A549 (cell line): ENCODE measurements around the gene SMIM29. TPM values are rescaled to one million over a fixed set of nuclear protein-coding genes. Genes with fewer than 3 reads are reported as not detected.

ENCODE experiments used
- ATAC-seq, 2 experiments: fragments of 200-7000 bp in 1 of 2; fragments of >200 bp in 1 of 2; cut with Nextera tagmentation in 1 of 2; cut with Tn5 transposase in 1 of 2; 3 replicates each; pipeline versions ENCODE4 v1.8.0 to v1.9.1; 2018 to 2020; ENCODE audit warnings: mild to moderate bottlenecking in 1 of 2, moderate library complexity in 1 of 2
- CTCF ChIA-PET: fragments of 300-600 bp; sonication (Branson Sonifier 250); formaldehyde crosslinking; extraction: SDS; loops from one replicate; lab custom pipeline; 2021; ENCODE audit warnings: antibody characterized with exemption, inconsistent platforms; lab: Yijun Ruan, JAX
- POLR2A ChIA-PET: fragments of 350-600 bp; formaldehyde crosslinking; extraction: SDS; loops from one replicate; lab custom pipeline; 2021; ENCODE audit warnings: antibody characterized with exemption, inconsistent platforms; lab: Yijun Ruan, JAX
- DNase-seq, 2 experiments: peaks; one replicate each; pipeline versions ENCODE4 v3.0.0 to v3.0.0-alpha.2; 2011 to 2016; ENCODE audit warnings: low read depth in 1 of 2, low spot score in 1 of 2
- FAIRE-seq: peaks from 2 replicates; lab custom pipeline; 2011; peaks lifted over from hg19 to GRCh38; lab: Jason Lieb, UNC
- H3K27ac ChIP-seq, 2 experiments: fragments of >200 bp; sonication (Bioruptor Twin); formaldehyde crosslinking; 3 replicates each; pipeline ENCODE4 v1.5.1; 2016 to 2017
- H3K4me1 ChIP-seq: fragments of >200 bp; sonication (Bioruptor Twin); formaldehyde crosslinking; 3 replicates; pipeline ENCODE4 v1.6.1; 2016
- H3K4me2 ChIP-seq: fragments of >200 bp; sonication (Bioruptor Twin); formaldehyde crosslinking; 3 replicates; pipeline ENCODE4 v1.6.1; 2016
- H3K4me3 ChIP-seq: fragments of >200 bp; sonication (Bioruptor Twin); formaldehyde crosslinking; 3 replicates; pipeline ENCODE4 v1.5.1; 2016
- H3K9me3 ChIP-seq: fragments of >200 bp; sonication (Bioruptor Twin); formaldehyde crosslinking; 3 replicates; pipeline ENCODE4 v1.6.1; 2016
- CBX8 ChIP-seq: fragments of 200-600 bp; sonication (generic); IDR thresholded peaks from 2 replicates; pipeline ENCODE4 v1.6.1; 2016
- CTCF ChIP-seq: fragments of >200 bp; sonication (Bioruptor Twin); formaldehyde crosslinking; IDR thresholded peaks from 3 replicates; pipeline ENCODE4 v1.5.1; 2016
- FOXS1 ChIP-seq: fragments of 250-450 bp; sonication (Bioruptor Pico); IDR thresholded peaks from 2 replicates; pipeline ENCODE4 v1.5.0; 2020; ENCODE audit warnings: mild to moderate bottlenecking, moderate library complexity
- HDAC2 ChIP-seq: fragments of 200-600 bp; sonication (generic); IDR thresholded peaks from 2 replicates; pipeline ENCODE4 v1.6.1; 2016
- HOXB13 ChIP-seq: fragments of 250-450 bp; sonication (Bioruptor Pico); IDR thresholded peaks from 2 replicates; pipeline ENCODE4 v1.5.0; 2020; ENCODE audit warnings: low read depth, mild to moderate bottlenecking, moderate library complexity
- HOXB5 ChIP-seq: fragments of 250-450 bp; sonication (Bioruptor Pico); IDR thresholded peaks from 2 replicates; pipeline ENCODE4 v1.5.0; 2020; ENCODE audit warnings: mild to moderate bottlenecking, moderate library complexity
- JUNB ChIP-seq: fragments of >200 bp; sonication (Bioruptor Twin); formaldehyde crosslinking; IDR thresholded peaks from 2 replicates; pipeline ENCODE4 v1.6.1; 2016
- KDM1A ChIP-seq: fragments of 200-600 bp; sonication (generic); IDR thresholded peaks from 2 replicates; pipeline ENCODE4 v1.6.1; 2016; ENCODE audit warnings: low read depth, mild to moderate bottlenecking
- MAFK ChIP-seq: fragments of 450-650 bp; IDR thresholded peaks from 2 replicates; pipeline ENCODE4 v1.6.1; 2014; ENCODE audit not compliant: partially characterized antibody
- MAZ ChIP-seq: fragments of 150-350 bp; IDR thresholded peaks from 2 replicates; pipeline ENCODE4 v1.6.1; 2014; ENCODE audit warnings: antibody characterized with exemption, low read depth, low read length, borderline replicate concordance
- PHF8 ChIP-seq: fragments of 200-600 bp; sonication (generic); IDR thresholded peaks from 2 replicates; pipeline ENCODE4 v1.6.1; 2016; ENCODE audit warnings: low read depth, mild to moderate bottlenecking, antibody characterized with exemption, moderate library complexity, borderline replicate concordance
- RFX5 ChIP-seq: fragments of 450-650 bp; IDR thresholded peaks from 2 replicates; pipeline ENCODE4 v1.7.1; 2014; ENCODE audit warnings: antibody characterized with exemption, mild to moderate bottlenecking, moderate library complexity
- SMC3 ChIP-seq: fragments of >200 bp; sonication (Bioruptor Twin); formaldehyde crosslinking; IDR thresholded peaks from 3 replicates; pipeline ENCODE4 v1.6.1; 2018; ENCODE audit warnings: inconsistent platforms
- SREBF2 ChIP-seq: fragments of 450-650 bp; IDR thresholded peaks from 2 replicates; pipeline ENCODE4 v1.6.1; 2014; ENCODE audit warnings: mild to moderate bottlenecking, moderate library complexity
- ZC3H11A ChIP-seq: fragments of 450-650 bp; IDR thresholded peaks from 2 replicates; pipeline ENCODE4 v1.6.1; 2014; ENCODE audit warnings: antibody characterized with exemption, mild to moderate bottlenecking
- ZNF302 ChIP-seq: fragments of 250-450 bp; sonication (Bioruptor Pico); IDR thresholded peaks from 2 replicates; pipeline ENCODE4 v1.9.0; 2021; ENCODE audit warnings: inconsistent platforms, mild to moderate bottlenecking, moderate library complexity
- WGBS: methylation state at CpG from one replicate; pipeline ENCODE4 v1.1.6; 2017; ENCODE audit errors: missing lambda C conversion rate; 5-methylcytosine and 5-hydroxymethylcytosine counted together
- polyA plus RNA-seq, 4 experiments: library from polyadenylated mRNA; depleted of rRNA in 3 of 4; stranded (reverse); fragments of >200 nt; fragmentation: RNase III in 1 of 4; extraction: RNeasy Plus Mini Kit Qiagen cat#74134 plus additional on column Dnase treatment in 1 of 4; gene quantifications; 2 replicates in 3 of 4; 3 replicates in 1 of 4; pipeline ENCODE4 v1.2.3, GENCODE V29; 2011 to 2017
- TF ChIP-seq, protein P1 (sequence below): IDR thresholded peaks from 2 replicates; pipeline ENCODE4 v1.6.1; 2012
- TF ChIP-seq, protein P2 (sequence below): IDR thresholded peaks from 2 replicates; pipeline ENCODE4 v1.6.1; 2012; ENCODE audit warnings: low read depth, borderline replicate concordance
- TF ChIP-seq, protein P3 (sequence below): fragments of 200-600 bp; sonication (generic); IDR thresholded peaks from 2 replicates; pipeline ENCODE4 v1.6.1; 2016; ENCODE audit warnings: antibody characterized with exemption, mild to moderate bottlenecking, moderate library complexity
- TF ChIP-seq, protein P4 (sequence below): IDR thresholded peaks from 2 replicates; pipeline ENCODE4 v1.6.1; 2012

Gene SMIM29
- polyA plus RNA-seq, 2 of the 4 experiments (the other 2 are of a cell fraction) = 8.1 to 15.4 TPM

DNA sequence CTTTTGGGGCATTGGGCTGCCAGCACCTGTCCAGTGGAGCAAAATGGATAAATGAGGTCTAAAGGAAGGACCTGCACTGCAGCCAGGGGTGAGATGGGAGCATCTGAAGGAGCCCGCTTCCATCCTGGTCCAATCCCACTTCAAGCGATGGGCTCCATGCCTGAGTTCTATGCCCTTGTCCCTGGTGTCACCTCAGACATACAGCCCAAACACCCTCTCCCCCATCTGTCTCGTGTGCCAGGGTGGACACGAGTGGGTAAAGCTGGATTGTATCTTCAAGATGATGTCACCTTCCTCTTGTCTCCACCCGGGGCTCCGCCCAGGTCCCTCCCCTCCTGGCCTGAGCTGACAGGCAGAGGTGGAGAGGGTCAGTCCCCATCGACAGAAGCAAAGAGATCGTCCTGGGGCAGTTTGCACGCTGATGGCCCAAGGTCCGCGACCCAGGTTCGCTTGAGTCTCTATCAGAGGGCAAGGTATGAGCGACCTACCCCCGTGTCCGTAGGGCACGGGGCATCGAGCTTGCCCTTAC lies 544 bp downstream of the SMIM29 start:
- FAIRE-seq = no peak
- TF ChIP-seq CBX8 = no peak
- TF ChIP-seq, protein P1, sequence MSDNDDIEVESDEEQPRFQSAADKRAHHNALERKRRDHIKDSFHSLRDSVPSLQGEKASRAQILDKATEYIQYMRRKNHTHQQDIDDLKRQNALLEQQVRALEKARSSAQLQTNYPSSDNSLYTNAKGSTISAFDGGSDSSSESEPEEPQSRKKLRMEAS = no peak
- no peak for TF ChIP-seq HOXB13 (CRISPR knock-in tag)
- TF ChIP-seq, protein P2, sequence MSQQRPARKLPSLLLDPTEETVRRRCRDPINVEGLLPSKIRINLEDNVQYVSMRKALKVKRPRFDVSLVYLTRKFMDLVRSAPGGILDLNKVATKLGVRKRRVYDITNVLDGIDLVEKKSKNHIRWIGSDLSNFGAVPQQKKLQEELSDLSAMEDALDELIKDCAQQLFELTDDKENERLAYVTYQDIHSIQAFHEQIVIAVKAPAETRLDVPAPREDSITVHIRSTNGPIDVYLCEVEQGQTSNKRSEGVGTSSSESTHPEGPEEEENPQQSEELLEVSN = no peak
- TF ChIP-seq JUNB = no peak
- no peak for TF ChIP-seq PHF8
- no peak for TF ChIP-seq CTCF
- TF ChIP-seq SMC3 = no peak
- TF ChIP-seq ZC3H11A = no peak
- TF ChIP-seq RFX5 = no peak
- TF ChIP-seq KDM1A = no peak
- TF ChIP-seq HDAC2 = no peak
- no peak for TF ChIP-seq SREBF2
- TF ChIP-seq FOXS1 (CRISPR knock-in tag) = no peak
- no peak for TF ChIP-seq MAFK
- no peak for TF ChIP-seq HOXB5 (CRISPR knock-in tag)
- TF ChIP-seq, protein P3, sequence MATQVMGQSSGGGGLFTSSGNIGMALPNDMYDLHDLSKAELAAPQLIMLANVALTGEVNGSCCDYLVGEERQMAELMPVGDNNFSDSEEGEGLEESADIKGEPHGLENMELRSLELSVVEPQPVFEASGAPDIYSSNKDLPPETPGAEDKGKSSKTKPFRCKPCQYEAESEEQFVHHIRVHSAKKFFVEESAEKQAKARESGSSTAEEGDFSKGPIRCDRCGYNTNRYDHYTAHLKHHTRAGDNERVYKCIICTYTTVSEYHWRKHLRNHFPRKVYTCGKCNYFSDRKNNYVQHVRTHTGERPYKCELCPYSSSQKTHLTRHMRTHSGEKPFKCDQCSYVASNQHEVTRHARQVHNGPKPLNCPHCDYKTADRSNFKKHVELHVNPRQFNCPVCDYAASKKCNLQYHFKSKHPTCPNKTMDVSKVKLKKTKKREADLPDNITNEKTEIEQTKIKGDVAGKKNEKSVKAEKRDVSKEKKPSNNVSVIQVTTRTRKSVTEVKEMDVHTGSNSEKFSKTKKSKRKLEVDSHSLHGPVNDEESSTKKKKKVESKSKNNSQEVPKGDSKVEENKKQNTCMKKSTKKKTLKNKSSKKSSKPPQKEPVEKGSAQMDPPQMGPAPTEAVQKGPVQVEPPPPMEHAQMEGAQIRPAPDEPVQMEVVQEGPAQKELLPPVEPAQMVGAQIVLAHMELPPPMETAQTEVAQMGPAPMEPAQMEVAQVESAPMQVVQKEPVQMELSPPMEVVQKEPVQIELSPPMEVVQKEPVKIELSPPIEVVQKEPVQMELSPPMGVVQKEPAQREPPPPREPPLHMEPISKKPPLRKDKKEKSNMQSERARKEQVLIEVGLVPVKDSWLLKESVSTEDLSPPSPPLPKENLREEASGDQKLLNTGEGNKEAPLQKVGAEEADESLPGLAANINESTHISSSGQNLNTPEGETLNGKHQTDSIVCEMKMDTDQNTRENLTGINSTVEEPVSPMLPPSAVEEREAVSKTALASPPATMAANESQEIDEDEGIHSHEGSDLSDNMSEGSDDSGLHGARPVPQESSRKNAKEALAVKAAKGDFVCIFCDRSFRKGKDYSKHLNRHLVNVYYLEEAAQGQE = no peak
- no peak for TF ChIP-seq MAZ
- TF ChIP-seq ZNF302 (CRISPR knock-in tag) = no peak
- TF ChIP-seq, protein P4, sequence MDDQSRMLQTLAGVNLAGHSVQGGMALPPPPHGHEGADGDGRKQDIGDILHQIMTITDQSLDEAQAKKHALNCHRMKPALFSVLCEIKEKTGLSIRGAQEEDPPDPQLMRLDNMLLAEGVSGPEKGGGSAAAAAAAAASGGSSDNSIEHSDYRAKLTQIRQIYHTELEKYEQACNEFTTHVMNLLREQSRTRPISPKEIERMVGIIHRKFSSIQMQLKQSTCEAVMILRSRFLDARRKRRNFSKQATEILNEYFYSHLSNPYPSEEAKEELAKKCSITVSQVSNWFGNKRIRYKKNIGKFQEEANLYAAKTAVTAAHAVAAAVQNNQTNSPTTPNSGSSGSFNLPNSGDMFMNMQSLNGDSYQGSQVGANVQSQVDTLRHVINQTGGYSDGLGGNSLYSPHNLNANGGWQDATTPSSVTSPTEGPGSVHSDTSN = no peak
- Histone ChIP-seq H3K9me3 (no peaks in the 10 kb centered on the region), H3K4me3 (peak overlapping the region; percentile 76), H3K4me2 (peak overlapping the region; percentile 71), H3K27ac (peak overlapping the region; percentile 86 to 93), H3K4me1 (peaks cover 47% of the 10 kb centered on the region)
- ChIA-PET CTCF (interaction anchor here (0.9 to 5.0 kb wide), 11 partner anchors 8 to 564 kb away, joined by 3 to 37 read pairs (median 3); partner anchors contain the start of gene HMGA1), POLR2A (interaction anchor here (0.6 to 2.6 kb wide), 4 partner anchors 12 to 168 kb away, joined by 5 to 22 read pairs (median 8); partner anchors contain the start of gene HMGA1)
- WGBS = 10% methylated on average over 16 of the region's 17 CpGs
- peak in 1 of 2 experiments; percentile 43 for DNase-seq
- ATAC-seq = peak; percentile 20 to 44
